H4 (cell line): ENCODE measurements around the gene GALK1. TPM values are rescaled to one million over a fixed set of nuclear protein-coding genes. Genes with fewer than 3 reads are reported as not detected.

ENCODE experiments used
- DNase-seq: peaks from one replicate; pipeline ENCODE4 v3.0.0-alpha.2; 2015; ENCODE audit warnings: low spot score
- total RNA-seq: library from RNA; depleted of rRNA; stranded (reverse); fragments of >200 nt; shearing (Covaris generic); gene quantifications from 2 replicates; pipeline ENCODE4 v1.2.3, GENCODE V29; 2014

GALK1 gene
- total RNA-seq, 1 experiment from 2014 or later, result 46.3 TPM

GRCh38 chr17:75750661-75751423 is 14.2 kb downstream of the GALK1 start:
- DNase-seq, result no peak

GRCh38 chr17:75749545-75750389 is 15.2 kb downstream of the GALK1 start:
- peak; percentile 64 for DNase-seq

- no peak for DNase-seq
Observed at GRCh38 chr17:75748706-75749105, 16.3 kb downstream of the GALK1 start.

GRCh38 chr17:75743625-75744206 is 21.3 kb downstream of the GALK1 start:
- DNase-seq, result no peak

- DNase-seq, result no peak
Observed at GRCh38 chr17:75742337-75742736, 22.7 kb downstream of the GALK1 start.

GRCh38 chr17:75740631-75741077 is 24.3 kb downstream of the GALK1 start:
- no peak for DNase-seq

- DNase-seq, result no peak
Observed at GRCh38 chr17:75740215-75740614, 24.8 kb downstream of the GALK1 start.

GRCh38 chr17:75739801-75740200 is 25.2 kb downstream of the GALK1 start:
- no peak for DNase-seq

GRCh38 chr17:75739174-75739573 is 25.8 kb downstream of the GALK1 start:
- DNase-seq, result no peak

- DNase-seq, result no peak
Observed at GRCh38 chr17:75738218-75738802, 26.7 kb downstream of the GALK1 start.

- DNase-seq, result no peak
Observed at GRCh38 chr17:75737133-75737962, 27.6 kb downstream of the GALK1 start.

GRCh38 chr17:75736173-75736835 is 28.7 kb downstream of the GALK1 start:
- DNase-seq, result no peak

GRCh38 chr17:75734674-75735294 is 30.2 kb downstream of the GALK1 start:
- no peak for DNase-seq

GRCh38 chr17:75733471-75733870 is 31.5 kb downstream of the GALK1 start:
- DNase-seq, result no peak

- DNase-seq, result no peak
Observed at GRCh38 chr17:75731716-75732498, 33.1 kb downstream of the GALK1 start.

GRCh38 chr17:75731086-75731715 is 33.8 kb downstream of the GALK1 start:
- no peak for DNase-seq

- DNase-seq, result no peak
Observed at GRCh38 chr17:75730065-75730464, 34.9 kb downstream of the GALK1 start.

- DNase-seq, result no peak
Observed at GRCh38 chr17:75729351-75729750, 35.6 kb downstream of the GALK1 start.

GRCh38 chr17:75727391-75727790 is 37.6 kb downstream of the GALK1 start:
- DNase-seq, result no peak
